H1 (cell line): ENCODE results near the gene NKAIN2. TPM values are rescaled to one million over a fixed set of nuclear protein-coding genes. Genes with fewer than 3 reads are reported as not detected.

Source experiments
- CTCF ChIA-PET: fragments of 300-600 bp; sonication (Branson Sonifier 250); formaldehyde crosslinking; loops from one replicate; lab custom pipeline; 2021; ENCODE audit not compliant: partially characterized antibody; lab: Charles Lee
- POLR2A ChIA-PET: fragments of 300-600 bp; sonication (Branson Sonifier 250); formaldehyde crosslinking; loops from one replicate; lab custom pipeline; 2021; ENCODE audit warnings: inconsistent platforms; ENCODE audit not compliant: partially characterized antibody; lab: Charles Lee
- DNase-seq, 2 experiments: peaks; one replicate each; pipeline versions ENCODE4 v3.0.0 to v3.0.0-alpha.2; 2010 to 2022; ENCODE audit warnings: low spot score in 2 of 2, low read depth in 1 of 2, mixed read lengths in 1 of 2
- FAIRE-seq: peaks from 2 replicates; lab custom pipeline; 2011; peaks lifted over from hg19 to GRCh38; lab: Jason Lieb, UNC
- H2AFZ ChIP-seq: 2 replicates; pipeline ENCODE4 v1.8.1; 2012; ENCODE audit warnings: low read length, inconsistent platforms
- H2AK5ac ChIP-seq: 2 replicates; pipeline ENCODE4 v1.6.1; 2013; ENCODE audit warnings: low read depth, low read length
- H2BK120ac ChIP-seq: replicated peaks from 2 replicates; pipeline ENCODE3; 2013; ENCODE audit warnings: low read depth, low read length, inconsistent platforms
- H2BK12ac ChIP-seq: 2 replicates; pipeline ENCODE4 v1.6.1; 2013; ENCODE audit warnings: low read depth, low read length
- H2BK15ac ChIP-seq: 2 replicates; pipeline ENCODE4 v1.6.1; 2013; ENCODE audit warnings: low read length
- H2BK20ac ChIP-seq: 2 replicates; pipeline ENCODE4 v1.6.1; 2013; ENCODE audit warnings: low read length
- H2BK5ac ChIP-seq: 2 replicates; pipeline ENCODE4 v1.6.1; 2013; ENCODE audit warnings: low read depth, low read length
- H3K14ac ChIP-seq: 2 replicates; pipeline ENCODE4 v1.6.1; 2013; ENCODE audit warnings: inconsistent platforms; ENCODE audit not compliant: insufficient read length
- H3K18ac ChIP-seq: 2 replicates; pipeline ENCODE4 v1.6.1; 2013; ENCODE audit warnings: low read length; ENCODE audit errors: extremely low read depth
- H3K23ac ChIP-seq: 2 replicates; pipeline ENCODE4 v1.6.1; 2013; ENCODE audit warnings: inconsistent platforms; ENCODE audit not compliant: insufficient read length
- H3K23me2 ChIP-seq: 2 replicates; pipeline ENCODE4 v1.6.1; 2013; ENCODE audit warnings: low read depth, low read length
- H3K27ac ChIP-seq: 2 replicates; pipeline ENCODE4 v1.6.1; 2011; ENCODE audit warnings: low read depth, low read length, inconsistent platforms
- H3K27me3 ChIP-seq, 4 experiments: replicated peaks in 1 of 4; 1 replicate in 1 of 4; 2 replicates in 3 of 4; pipeline versions ENCODE4 v1.6.1 to v1.8.1; 2011 to 2013; ENCODE audit warnings: low read length in 3 of 4, mild to moderate bottlenecking in 3 of 4, inconsistent platforms in 2 of 4, mixed read lengths in 2 of 4, moderate library complexity in 1 of 4; ENCODE audit not compliant: control insufficient read depth in 3 of 4, insufficient read depth in 3 of 4; ENCODE audit errors: extremely low read depth in 1 of 4
- H3K36me3 ChIP-seq, 4 experiments: 2 replicates each; pipeline versions ENCODE4 v1.6.1 to v1.8.1; 2011 to 2013; ENCODE audit warnings: mild to moderate bottlenecking in 4 of 4, low read length in 3 of 4, moderate library complexity in 2 of 4, control low read depth in 1 of 4, inconsistent platforms in 1 of 4; ENCODE audit not compliant: insufficient read depth in 4 of 4, control insufficient read depth in 2 of 4
- H3K4ac ChIP-seq: replicated peaks from 2 replicates; pipeline ENCODE3; 2013; ENCODE audit warnings: low read length, low read depth, mixed read lengths, inconsistent platforms; ENCODE audit not compliant: insufficient read length
- H3K4me1 ChIP-seq, 4 experiments: replicated peaks in 1 of 4; 1 replicate in 1 of 4; 2 replicates in 3 of 4; pipeline versions ENCODE4 v1.6.1 to v1.8.1; 2011 to 2013; ENCODE audit warnings: low read length in 3 of 4, inconsistent platforms in 2 of 4, mixed read lengths in 1 of 4; ENCODE audit not compliant: insufficient read depth in 4 of 4, control insufficient read depth in 3 of 4
- H3K4me2 ChIP-seq, 2 experiments: 2 replicates each; pipeline versions ENCODE4 v1.6.1 to v1.8.1; 2011 to 2013; ENCODE audit warnings: low read depth in 2 of 2, low read length in 2 of 2, control low read depth in 1 of 2, inconsistent platforms in 1 of 2, mild to moderate bottlenecking in 1 of 2; ENCODE audit not compliant: insufficient read depth in 1 of 2
- H3K4me3 ChIP-seq, 4 experiments: fragments of 200-600, 300-600 bp in 1 of 4; sonication (generic), shearing (Covaris generic), sonication (Bioruptor Twin) in 1 of 4; 2 replicates each; pipeline versions ENCODE4 v1.5.1 to v1.8.1; 2011 to 2016; ENCODE audit warnings: low read length in 4 of 4, low read depth in 3 of 4, control low read depth in 2 of 4, inconsistent platforms in 2 of 4, mild to moderate bottlenecking in 2 of 4, mixed read lengths in 1 of 4, moderate library complexity in 1 of 4; ENCODE audit not compliant: insufficient read depth in 2 of 4; ENCODE audit errors: extremely low read depth in 1 of 4
- H3K56ac ChIP-seq: replicated peaks from 2 replicates; pipeline ENCODE3; 2013; ENCODE audit warnings: low read depth, mild to moderate bottlenecking, mixed read lengths, low read length, inconsistent platforms; ENCODE audit not compliant: insufficient read length
- H3K79me1 ChIP-seq: 2 replicates; pipeline ENCODE4 v1.6.1; 2013; ENCODE audit warnings: low read depth, low read length, control low read depth
- H3K79me2 ChIP-seq, 2 experiments: 2 replicates each; pipeline versions ENCODE4 v1.6.1 to v1.8.1; 2012 to 2013; ENCODE audit warnings: low read length in 2 of 2, mild to moderate bottlenecking in 2 of 2, inconsistent platforms in 1 of 2; ENCODE audit not compliant: insufficient read depth in 2 of 2, control insufficient read depth in 1 of 2
- H3K9ac ChIP-seq, 4 experiments: replicated peaks in 1 of 4; 1 replicate in 1 of 4; 2 replicates in 3 of 4; pipeline versions ENCODE4 v1.6.1 to v1.8.1; 2011 to 2013; ENCODE audit warnings: low read depth in 3 of 4, low read length in 3 of 4, control low read depth in 2 of 4, mild to moderate bottlenecking in 2 of 4, moderate library complexity in 2 of 4, inconsistent platforms in 1 of 4; ENCODE audit errors: extremely low read depth in 1 of 4
- H3K9me3 ChIP-seq, 2 experiments: 2 replicates each; pipeline versions ENCODE4 v1.6.1 to v1.8.1; 2012 to 2013; ENCODE audit warnings: mild to moderate bottlenecking in 2 of 2, moderate library complexity in 2 of 2, control low read depth in 1 of 2, inconsistent platforms in 1 of 2, low read depth in 1 of 2, low read length in 1 of 2, mixed read lengths in 1 of 2; ENCODE audit not compliant: insufficient read depth in 2 of 2
- H4K20me1 ChIP-seq, 2 experiments: replicated peaks in 1 of 2; 2 replicates each; pipeline versions ENCODE3 to v1.8.1; 2011 to 2013; ENCODE audit warnings: inconsistent platforms in 2 of 2, low read length in 2 of 2, mild to moderate bottlenecking in 1 of 2; ENCODE audit not compliant: insufficient read depth in 2 of 2, control insufficient read depth in 1 of 2
- H4K5ac ChIP-seq: 2 replicates; pipeline ENCODE4 v1.6.1; 2013; ENCODE audit warnings: low read length, low read depth, mixed read lengths, inconsistent platforms; ENCODE audit not compliant: insufficient read length
- H4K8ac ChIP-seq: 2 replicates; pipeline ENCODE4 v1.8.0; 2013; ENCODE audit warnings: mild to moderate bottlenecking, moderate library complexity, low read length, inconsistent platforms; ENCODE audit not compliant: insufficient read depth; ENCODE audit errors: extremely low read depth
- H4K91ac ChIP-seq: replicated peaks from 2 replicates; pipeline ENCODE3; 2013; ENCODE audit warnings: low read length, mixed read lengths, inconsistent platforms; ENCODE audit not compliant: insufficient read length
- GABPA ChIP-seq: IDR thresholded peaks from 2 replicates; pipeline ENCODE4 v1.6.1; 2011; ENCODE audit warnings: mild to moderate bottlenecking, low read length, moderate library complexity, borderline replicate concordance; ENCODE audit not compliant: insufficient read depth
- KDM5A ChIP-seq: fragments of 200-600 bp; IDR thresholded peaks from 2 replicates; pipeline ENCODE4 v1.7.1; 2012; ENCODE audit warnings: mild to moderate bottlenecking, low read length, inconsistent platforms, mixed read lengths
- WGBS, 2 experiments: shearing (Covaris generic) in 1 of 2; methylation state at CpG; one replicate each; pipeline versions ENCODE4 v1.1.6 to v1.1.7; 2013 to 2015; ENCODE audit warnings: low lambda C conversion rate in 2 of 2, mixed read lengths in 2 of 2, inconsistent platforms in 1 of 2, low coverage in 1 of 2, missing lambda C conversion rate in 1 of 2; ENCODE audit not compliant: insufficient replicate concordance in 2 of 2, insufficient coverage in 1 of 2, insufficient read length in 1 of 2; ENCODE audit errors: extremely low coverage in 1 of 2, missing lambda C conversion rate in 1 of 2; 5-methylcytosine and 5-hydroxymethylcytosine counted together
- polyA plus RNA-seq, 7 experiments: library from polyadenylated mRNA; depleted of rRNA in 3 of 7; stranded (reverse) in 5 of 7; unstranded in 2 of 7; fragments of >200 nt in 5 of 7; fragments of 200-250 nt in 2 of 7; gene quantifications; 1 replicate in 5 of 7; 2 replicates in 1 of 7; 4 replicates in 1 of 7; pipeline versions ENCODE4 v1.2.1 to v1.2.3, GENCODE V29; 2011 to 2013; ENCODE audit warnings: missing spikeins in 2 of 7, mixed read lengths in 2 of 7
- total RNA-seq: library from RNA; stranded (reverse); fragmentation: NEBNext Ultra II Directional; extraction: Animal tissue kit (Norgen Biotek cat#: 25700); gene quantifications from 2 replicates; pipeline ENCODE4 v1.2.1, GENCODE V29; 2021

The NKAIN2 gene
- total and polyA plus RNA-seq, 2 of the 8 experiments (the other 6 are each of a cell fraction or from before 2014, with no cell fraction given): 0.20 to 0.34 TPM

- H3K4me3 ChIP-seq: no peak overlapping the region
- H2BK20ac ChIP-seq: no peak overlapping the region
- H4K8ac ChIP-seq: no peak overlapping the region
- no peak overlapping the region for H2AK5ac ChIP-seq
- H3K36me3 ChIP-seq: no peaks in the 10 kb centered on the region
- H3K9ac ChIP-seq: no peak overlapping the region
- H3K79me2 ChIP-seq: no peaks in the 10 kb centered on the region
- no peak overlapping the region for H3K4ac ChIP-seq
- 84% methylated on average over 2 of the region's 2 CpGs; no CpG with 5 or more reads in 1 of the 2 experiments for WGBS, 2 experiments
- FAIRE-seq (no peak), DNase-seq (no peak)
- H3K27me3 ChIP-seq: no peaks in the 10 kb centered on the region
- no peak overlapping the region for H2BK15ac ChIP-seq
- no peak overlapping the region for H2AFZ ChIP-seq
- no peak overlapping the region for H4K5ac ChIP-seq
- no peaks in the 10 kb centered on the region for H3K79me1 ChIP-seq
- H2BK12ac ChIP-seq: no peak overlapping the region
- no peaks in the 10 kb centered on the region for H3K9me3 ChIP-seq
- no peaks in the 10 kb centered on the region for H3K23me2 ChIP-seq
- H3K4me2 ChIP-seq: no peak overlapping the region
- no peak overlapping the region for H3K56ac ChIP-seq
- ChIA-PET CTCF (no interaction called here), POLR2A (no interaction called here)
- H2BK120ac ChIP-seq: no peak overlapping the region
- H3K14ac ChIP-seq: no peak overlapping the region
- no peak overlapping the region for H3K23ac ChIP-seq
- no peaks in the 10 kb centered on the region for H4K20me1 ChIP-seq
- no peak overlapping the region for H4K91ac ChIP-seq
- H3K18ac ChIP-seq: no peak overlapping the region
- no peak overlapping the region for H3K27ac ChIP-seq
- H3K4me1 ChIP-seq: no peaks in the 10 kb centered on the region
- H2BK5ac ChIP-seq: no peak overlapping the region
- no peak for TF ChIP-seq KDM5A
- TF ChIP-seq GABPA: no peak
Measured at GRCh38 chr6:124703541-124703940, 899.9 kb downstream of the NKAIN2 start.
